ENCODE data around the gene SPINK5.

DNA sequence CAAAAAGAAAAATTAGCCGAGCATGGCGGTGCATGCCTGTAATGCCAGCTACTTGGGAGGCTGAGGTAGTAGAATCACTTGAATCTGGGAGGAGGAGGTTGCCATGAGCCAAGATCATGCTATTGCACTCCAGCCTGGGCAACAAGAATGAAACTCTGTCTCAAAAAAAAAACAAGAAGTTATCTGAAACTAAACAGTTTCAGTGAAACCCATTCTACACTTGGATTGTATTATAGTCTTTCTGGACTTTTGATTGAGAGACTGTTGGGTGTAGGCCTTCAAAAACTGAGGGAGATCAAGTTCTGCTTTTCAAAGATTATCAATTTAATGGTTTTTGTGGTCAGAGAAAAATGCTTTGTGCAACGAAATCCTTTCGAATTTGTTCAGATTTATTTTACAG is 34.6 kb upstream of the SPINK5 start:
- no peak for TF ChIP-seq POLR2A (IDR thresholded peaks at IDR 0.05; ENCODE audit: low read depth, low read length)
- TF ChIP-seq POLR2AphosphoS5 (IDR thresholded peaks at IDR 0.05; ENCODE audit: low read depth, low read length), result no peak
- no peak for TF ChIP-seq TAF1 (IDR thresholded peaks at IDR 0.05; ENCODE audit: borderline replicate concordance, low read depth, low read length)

Data from GM12892 (cell line).